Activated naive CD8-positive, alpha-beta T cell treated with anti-CD3 and anti-CD28 coated beads for 36 hours (primary cell): ENCODE measurements around the gene MYOM3. TPM values are rescaled to one million over a fixed set of nuclear protein-coding genes. Genes with fewer than 3 reads are reported as not detected.

Source experiments
- DNase-seq: peaks from one replicate; pipeline ENCODE4 v3.0.0; 2021
- H3K27ac Mint-ChIP-seq: one replicate; pipeline ENCODE4 v1.8.0; 2022; ENCODE audit warnings: mild to moderate bottlenecking, moderate library complexity, mixed read lengths
- H3K27me3 Mint-ChIP-seq: one replicate; pipeline ENCODE4 v1.8.0; 2022; ENCODE audit warnings: mild to moderate bottlenecking, mixed read lengths
- H3K36me3 Mint-ChIP-seq: one replicate; pipeline ENCODE4 v1.8.0; 2021; ENCODE audit warnings: mild to moderate bottlenecking, mixed read lengths
- H3K4me1 Mint-ChIP-seq: one replicate; pipeline ENCODE4 v1.8.0; 2021; ENCODE audit warnings: mixed read lengths
- H3K4me3 Mint-ChIP-seq: one replicate; pipeline ENCODE4 v1.8.0; 2022; ENCODE audit warnings: mild to moderate bottlenecking, moderate library complexity, mixed read lengths
- H3K9me3 Mint-ChIP-seq: one replicate; pipeline ENCODE4 v1.8.0; 2022; ENCODE audit warnings: mixed read lengths
- total RNA-seq, 2 experiments: library from RNA; stranded (reverse); gene quantifications; one replicate each; pipeline ENCODE4 v1.2.3, GENCODE V29; 2021

Gene MYOM3
- total RNA-seq, 2 experiments from 2014 or later, result not detected

- H3K4me3 Mint-ChIP-seq, result no peak overlapping the region
- H3K27me3 Mint-ChIP-seq, result no peaks in the 10 kb centered on the region
- H3K27ac Mint-ChIP-seq, result no peak overlapping the region
- H3K9me3 Mint-ChIP-seq, result no peaks in the 10 kb centered on the region
- H3K36me3 Mint-ChIP-seq, result no peaks in the 10 kb centered on the region
- no peak for DNase-seq
- H3K4me1 Mint-ChIP-seq, result no peaks in the 10 kb centered on the region
Observed at GRCh38 chr1:24098943-24099638, 12.8 kb downstream of the MYOM3 start.

- no peak overlapping the region for H3K27ac Mint-ChIP-seq
- no peak for DNase-seq
- no peaks in the 10 kb centered on the region for H3K9me3 Mint-ChIP-seq
- no peaks in the 10 kb centered on the region for H3K4me1 Mint-ChIP-seq
- H3K27me3 Mint-ChIP-seq, result no peaks in the 10 kb centered on the region
- no peaks in the 10 kb centered on the region for H3K36me3 Mint-ChIP-seq
- no peak overlapping the region for H3K4me3 Mint-ChIP-seq
Observed at GRCh38 chr1:24098102-24098501, 13.8 kb downstream of the MYOM3 start.

GRCh38 chr1:24097663-24098062, 14.3 kb downstream of the MYOM3 start:
- Mint-ChIP-seq H3K9me3 (no peaks in the 10 kb centered on the region), H3K4me3 (no peak overlapping the region), H3K27ac (no peak overlapping the region), H3K36me3 (no peaks in the 10 kb centered on the region), H3K4me1 (no peaks in the 10 kb centered on the region), H3K27me3 (no peaks in the 10 kb centered on the region)
- DNase-seq, result no peak

DNA sequence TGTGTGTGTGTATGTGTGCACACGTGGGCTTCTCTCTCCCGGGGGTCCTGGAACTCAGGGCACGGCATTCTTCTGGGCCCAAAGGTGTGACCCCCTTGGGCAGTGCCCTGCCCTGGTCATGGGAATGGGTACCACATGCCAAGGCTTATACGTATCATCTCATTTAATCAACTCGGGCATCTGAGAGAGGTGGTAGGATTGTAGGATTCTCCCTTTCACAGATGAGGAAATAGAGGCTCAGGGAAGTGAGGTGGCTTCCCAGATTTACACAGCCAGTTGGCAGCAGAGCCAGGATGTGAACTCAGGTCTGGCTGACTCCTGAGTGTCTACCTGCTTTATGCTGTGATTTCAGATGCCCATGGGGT, 15.2 kb downstream of the MYOM3 start:
- H3K27me3 Mint-ChIP-seq, result no peaks in the 10 kb centered on the region
- no peaks in the 10 kb centered on the region for H3K9me3 Mint-ChIP-seq
- H3K27ac Mint-ChIP-seq, result no peak overlapping the region
- H3K36me3 Mint-ChIP-seq, result no peaks in the 10 kb centered on the region
- no peak overlapping the region for H3K4me3 Mint-ChIP-seq
- H3K4me1 Mint-ChIP-seq, result no peaks in the 10 kb centered on the region
- no peak for DNase-seq

DNA sequence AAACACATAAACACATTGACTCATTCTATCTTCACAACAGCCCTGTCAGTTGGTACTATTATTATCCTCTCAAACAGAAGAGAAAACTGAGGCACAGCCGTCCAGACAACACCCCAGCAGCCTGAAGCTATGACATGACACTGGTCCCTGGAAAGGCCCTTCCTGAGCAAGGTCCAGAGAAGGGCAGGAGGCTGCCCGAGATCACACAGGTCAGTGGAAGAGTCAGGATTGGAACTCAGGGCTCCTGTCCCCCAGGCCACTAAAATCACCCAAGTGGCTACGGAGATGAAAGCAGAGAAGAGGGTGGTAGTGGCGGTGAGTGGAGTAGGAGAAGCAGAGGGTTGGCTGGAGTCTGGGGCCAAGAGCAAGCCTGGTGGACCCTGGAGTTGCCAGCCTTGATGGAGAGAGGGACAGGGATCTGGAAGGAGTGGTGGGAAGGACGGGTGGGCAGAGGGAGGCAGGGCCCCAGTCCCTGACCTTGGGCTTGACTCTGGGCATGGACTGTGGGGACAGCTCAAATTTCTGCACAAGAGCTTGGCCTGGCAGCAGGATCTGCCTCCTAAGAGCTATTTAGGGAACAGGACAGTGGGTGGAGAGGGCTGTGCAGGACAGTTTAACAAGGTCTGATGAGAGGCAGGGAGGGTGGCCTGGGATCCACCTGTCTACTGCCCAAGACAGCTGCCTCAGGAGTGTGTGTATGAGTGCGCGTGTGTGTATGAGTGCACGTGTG, 15.8 kb downstream of the MYOM3 start:
- Mint-ChIP-seq H3K4me1 (no peaks in the 10 kb centered on the region), H3K27ac (no peak overlapping the region), H3K36me3 (no peaks in the 10 kb centered on the region), H3K9me3 (no peaks in the 10 kb centered on the region), H3K4me3 (no peak overlapping the region), H3K27me3 (no peaks in the 10 kb centered on the region)
- DNase-seq, result no peak

GRCh38 chr1:24095140-24095859, 16.6 kb downstream of the MYOM3 start:
- Mint-ChIP-seq H3K27me3 (no peaks in the 10 kb centered on the region), H3K36me3 (no peaks in the 10 kb centered on the region), H3K27ac (no peak overlapping the region), H3K4me1 (no peaks in the 10 kb centered on the region), H3K9me3 (no peaks in the 10 kb centered on the region), H3K4me3 (no peak overlapping the region)
- no peak for DNase-seq

DNA sequence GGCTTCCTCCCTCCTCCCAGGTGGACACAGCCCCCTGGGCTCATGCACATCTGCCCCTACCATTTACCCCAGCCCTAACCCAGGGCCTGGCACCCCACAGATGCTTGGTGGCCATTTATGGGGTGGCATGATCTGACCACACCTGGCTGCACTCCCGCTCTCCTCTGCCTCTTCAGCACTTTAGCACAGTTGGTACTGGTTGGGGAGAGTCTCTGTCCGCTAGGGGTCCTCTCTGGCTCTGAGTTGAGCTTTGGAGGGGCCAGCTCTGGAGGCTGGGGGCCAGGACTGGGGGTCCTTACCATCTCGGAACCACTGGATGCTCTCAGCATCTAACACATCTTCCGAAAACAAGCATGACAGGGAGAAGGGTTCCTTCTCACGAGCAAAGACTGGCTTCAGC, 17.4 kb downstream of the MYOM3 start:
- Mint-ChIP-seq H3K9me3 (no peaks in the 10 kb centered on the region), H3K27ac (no peak overlapping the region), H3K27me3 (no peaks in the 10 kb centered on the region), H3K4me3 (no peak overlapping the region), H3K4me1 (no peaks in the 10 kb centered on the region), H3K36me3 (no peaks in the 10 kb centered on the region)
- no peak for DNase-seq

- Mint-ChIP-seq H3K9me3 (no peaks in the 10 kb centered on the region), H3K36me3 (no peaks in the 10 kb centered on the region), H3K27me3 (no peaks in the 10 kb centered on the region), H3K4me1 (no peaks in the 10 kb centered on the region), H3K27ac (no peak overlapping the region), H3K4me3 (no peak overlapping the region)
- DNase-seq, result no peak
Observed at GRCh38 chr1:24093732-24094131, 18.2 kb downstream of the MYOM3 start.

GRCh38 chr1:24092979-24093378, 19.0 kb downstream of the MYOM3 start:
- Mint-ChIP-seq H3K4me1 (no peaks in the 10 kb centered on the region), H3K9me3 (no peaks in the 10 kb centered on the region), H3K36me3 (no peaks in the 10 kb centered on the region), H3K27me3 (no peaks in the 10 kb centered on the region), H3K4me3 (no peak overlapping the region), H3K27ac (no peak overlapping the region)
- no peak for DNase-seq

DNA sequence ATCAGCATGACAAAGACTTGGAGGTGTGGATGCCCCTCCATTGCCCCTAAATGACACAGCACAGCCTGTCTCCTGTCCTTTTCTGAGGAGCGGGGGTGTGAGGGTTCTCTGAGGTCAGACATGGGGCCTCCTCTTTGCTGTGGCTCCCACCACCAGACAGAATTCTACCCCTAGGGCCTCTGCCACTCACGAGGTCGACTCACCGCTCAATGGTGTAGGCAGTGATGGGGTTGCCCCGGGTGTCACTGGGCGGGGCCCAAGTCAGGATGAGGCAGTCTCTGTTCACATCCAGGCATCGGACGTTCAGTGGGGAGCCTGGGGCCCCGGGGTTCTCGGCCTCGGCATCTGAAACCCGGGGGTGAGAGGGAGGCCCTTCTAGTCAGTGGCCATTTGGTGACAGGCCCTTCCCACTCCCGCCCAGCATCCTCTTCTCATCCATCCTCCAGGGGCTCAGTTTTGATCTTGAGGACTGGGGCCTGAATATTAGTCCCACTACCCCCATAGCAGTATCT, 19.9 kb downstream of the MYOM3 start:
- H3K27ac Mint-ChIP-seq, result no peak overlapping the region
- H3K4me3 Mint-ChIP-seq, result no peak overlapping the region
- no peaks in the 10 kb centered on the region for H3K27me3 Mint-ChIP-seq
- H3K4me1 Mint-ChIP-seq, result no peaks in the 10 kb centered on the region
- DNase-seq, result peak; percentile 14
- no peaks in the 10 kb centered on the region for H3K36me3 Mint-ChIP-seq
- no peaks in the 10 kb centered on the region for H3K9me3 Mint-ChIP-seq

- no peaks in the 10 kb centered on the region for H3K27me3 Mint-ChIP-seq
- DNase-seq, result no peak
- no peaks in the 10 kb centered on the region for H3K9me3 Mint-ChIP-seq
- H3K27ac Mint-ChIP-seq, result no peak overlapping the region
- H3K36me3 Mint-ChIP-seq, result no peaks in the 10 kb centered on the region
- no peaks in the 10 kb centered on the region for H3K4me1 Mint-ChIP-seq
- no peak overlapping the region for H3K4me3 Mint-ChIP-seq
Observed at GRCh38 chr1:24090736-24091135, 21.2 kb downstream of the MYOM3 start.

DNA sequence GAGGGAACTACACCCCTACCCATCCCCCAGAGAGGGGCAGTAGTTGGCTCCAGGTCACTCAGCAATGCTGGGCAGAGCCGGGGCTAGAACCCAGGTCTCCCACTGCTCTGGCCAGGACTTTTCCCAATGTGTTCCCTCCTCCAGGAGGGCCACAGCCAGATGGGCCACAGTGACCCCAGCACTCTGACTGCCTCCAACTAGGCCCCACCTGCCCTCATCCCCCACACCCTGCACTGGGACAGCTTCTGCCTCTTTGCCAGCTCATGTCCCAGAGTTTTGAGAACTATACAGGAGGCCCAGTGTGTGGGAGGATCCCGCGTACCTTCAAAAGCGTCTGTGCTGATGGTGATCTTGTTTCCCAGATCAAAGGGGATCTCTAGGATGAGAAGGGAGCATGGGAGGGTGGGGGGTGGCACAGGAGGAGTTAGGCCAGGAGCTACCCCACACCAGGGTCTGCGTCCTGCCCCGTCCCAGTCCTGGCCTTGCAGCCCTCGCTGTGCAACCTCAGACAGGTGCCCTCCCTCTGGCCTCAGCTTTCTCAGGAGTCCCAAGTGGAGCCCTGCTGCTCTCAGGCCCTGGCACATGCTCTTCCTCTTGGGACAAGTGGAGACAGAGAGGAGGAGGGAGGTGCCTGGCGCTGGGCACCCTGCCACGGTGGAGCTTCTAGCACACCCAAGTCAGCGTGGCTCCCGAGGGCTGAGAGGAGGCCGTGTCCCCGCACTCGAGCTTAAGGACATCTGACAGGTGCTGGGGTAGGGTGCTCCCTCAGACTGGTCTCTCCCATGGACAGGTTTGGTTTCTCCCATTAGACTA, 22.0 kb downstream of the MYOM3 start:
- Mint-ChIP-seq H3K9me3 (no peaks in the 10 kb centered on the region), H3K4me3 (no peak overlapping the region), H3K4me1 (no peaks in the 10 kb centered on the region), H3K27me3 (no peaks in the 10 kb centered on the region), H3K36me3 (no peaks in the 10 kb centered on the region), H3K27ac (no peak overlapping the region)
- no peak for DNase-seq

DNA sequence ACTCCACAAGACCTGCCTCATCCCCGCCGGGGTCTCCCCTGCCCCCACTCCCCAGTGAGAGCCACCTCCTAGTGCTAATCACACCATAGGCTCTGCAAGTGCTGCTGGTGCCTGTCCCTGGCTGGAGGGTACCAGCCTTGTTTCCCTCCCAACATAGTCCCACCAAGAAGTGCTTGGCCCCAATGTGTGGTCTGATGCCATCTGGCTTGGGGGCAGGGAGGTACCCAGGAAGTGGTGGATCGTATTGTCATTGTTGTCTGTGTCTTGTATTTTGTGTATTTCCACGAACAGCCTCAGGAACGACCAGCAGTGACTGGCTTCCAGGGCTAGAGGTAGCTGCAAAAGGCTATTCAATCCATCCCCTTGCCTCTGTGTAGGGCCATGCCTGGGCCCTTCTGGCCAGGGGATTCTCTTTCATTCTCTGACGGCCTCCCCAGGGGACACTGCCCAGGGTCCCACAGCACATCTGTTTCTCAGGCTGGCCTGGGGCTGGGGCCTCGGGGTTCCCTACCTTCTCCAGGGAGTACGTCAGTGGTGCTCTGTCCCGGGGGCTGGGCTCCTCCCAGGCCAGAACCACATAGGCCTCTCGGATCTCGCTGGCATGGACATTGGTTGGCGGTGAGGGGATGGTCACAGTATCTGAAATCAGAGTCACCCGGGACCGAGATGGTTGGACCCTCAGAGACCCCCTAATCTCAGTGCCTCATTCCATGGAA, 22.8 kb downstream of the MYOM3 start:
- Mint-ChIP-seq H3K27me3 (no peaks in the 10 kb centered on the region), H3K4me3 (no peak overlapping the region), H3K4me1 (no peaks in the 10 kb centered on the region), H3K27ac (no peak overlapping the region), H3K9me3 (no peaks in the 10 kb centered on the region), H3K36me3 (no peaks in the 10 kb centered on the region)
- DNase-seq, result no peak

DNA sequence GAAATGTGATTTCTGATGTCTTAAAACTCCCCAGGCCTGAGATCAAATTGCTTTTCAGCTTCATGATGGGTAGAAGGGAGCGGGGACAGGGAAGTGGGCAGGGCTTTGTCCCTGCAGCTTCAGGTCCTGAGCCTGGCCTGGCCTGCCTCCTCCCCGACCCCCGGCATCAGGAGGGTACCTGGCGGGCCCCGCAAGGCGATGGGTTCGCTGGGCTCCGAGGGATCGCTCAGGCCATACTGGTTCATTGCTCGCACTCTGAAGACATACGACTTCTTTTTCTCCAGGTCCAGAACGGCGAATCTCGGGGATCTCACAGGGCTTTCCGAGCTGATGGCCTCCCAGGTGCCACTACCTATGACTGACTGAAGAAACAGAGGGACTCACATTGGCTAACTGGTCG, 25.5 kb downstream of the MYOM3 start:
- no peaks in the 10 kb centered on the region for H3K27me3 Mint-ChIP-seq
- no peaks in the 10 kb centered on the region for H3K9me3 Mint-ChIP-seq
- no peaks in the 10 kb centered on the region for H3K4me1 Mint-ChIP-seq
- H3K27ac Mint-ChIP-seq, result no peak overlapping the region
- DNase-seq, result no peak
- no peaks in the 10 kb centered on the region for H3K36me3 Mint-ChIP-seq
- H3K4me3 Mint-ChIP-seq, result no peak overlapping the region
